ELR (cell line): ENCODE data around the gene FAF1.
A peak's percentile ranks its signal among the peaks of the same experiment; 100 is the strongest.
"Not testable (repeated sequence)": the region's sequence is repeated elsewhere in the genome, so short reads cannot be mapped to it uniquely, and the experiment has no call there.

Experiments used
- DNase-seq: peaks from one replicate; pipeline ENCODE4 v3.0.0-alpha.2; 2015; ENCODE audit warnings: low read depth

The FAF1 gene

DNA sequence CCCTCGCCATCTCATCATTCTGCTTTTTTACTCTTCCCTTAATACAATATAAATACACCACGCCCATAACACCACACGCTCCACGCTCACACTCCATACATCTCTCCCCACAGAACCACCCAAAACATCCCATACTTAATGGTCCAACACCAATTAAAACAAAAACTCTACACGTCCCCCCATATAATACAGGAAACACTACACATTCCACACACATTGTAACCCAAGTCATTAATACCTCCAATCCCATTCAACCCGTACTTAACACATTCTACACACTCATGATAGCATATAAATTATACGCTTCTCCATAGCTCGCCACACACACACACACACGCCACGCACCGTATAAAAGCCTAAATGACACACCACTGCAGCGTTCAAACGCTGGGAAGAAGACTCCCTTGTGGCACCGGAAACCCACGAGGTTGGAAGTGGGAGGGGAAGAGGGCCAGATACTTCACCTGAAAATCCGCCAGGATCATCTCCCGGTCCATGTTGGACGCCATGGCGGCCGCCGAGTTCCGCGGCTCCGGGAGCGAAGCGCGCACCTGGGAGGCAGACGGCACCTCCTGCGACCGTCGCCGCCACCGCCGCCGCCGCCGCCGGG is 659 bp downstream of the FAF1 start:
- DNase-seq: peak; percentile 73

- no peak for DNase-seq
Measured at GRCh38 chr1:50955116-50955515, 5.0 kb downstream of the FAF1 start.

- not testable (repeated sequence) for DNase-seq
Measured at GRCh38 chr1:50952566-50952965, 7.5 kb downstream of the FAF1 start.

DNA sequence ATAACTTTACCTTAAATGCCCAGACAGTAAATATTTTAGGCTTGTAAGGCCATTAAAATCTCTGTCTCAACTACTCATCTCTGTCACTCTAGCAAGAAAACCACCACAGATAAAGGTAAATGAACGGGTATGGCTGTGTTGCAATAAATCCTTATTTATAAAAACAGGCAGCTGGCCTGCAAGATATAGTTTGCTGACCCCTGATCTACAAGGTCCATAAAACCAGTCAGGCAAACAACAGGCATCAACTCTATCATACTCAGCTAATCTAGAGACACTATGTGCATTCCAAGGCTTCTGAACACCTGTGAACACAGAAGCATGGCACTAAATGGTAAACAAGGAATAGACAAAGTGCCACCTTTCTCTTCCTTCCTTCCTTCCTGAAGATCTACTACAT is 9.7 kb downstream of the FAF1 start:
- DNase-seq: no peak

DNA sequence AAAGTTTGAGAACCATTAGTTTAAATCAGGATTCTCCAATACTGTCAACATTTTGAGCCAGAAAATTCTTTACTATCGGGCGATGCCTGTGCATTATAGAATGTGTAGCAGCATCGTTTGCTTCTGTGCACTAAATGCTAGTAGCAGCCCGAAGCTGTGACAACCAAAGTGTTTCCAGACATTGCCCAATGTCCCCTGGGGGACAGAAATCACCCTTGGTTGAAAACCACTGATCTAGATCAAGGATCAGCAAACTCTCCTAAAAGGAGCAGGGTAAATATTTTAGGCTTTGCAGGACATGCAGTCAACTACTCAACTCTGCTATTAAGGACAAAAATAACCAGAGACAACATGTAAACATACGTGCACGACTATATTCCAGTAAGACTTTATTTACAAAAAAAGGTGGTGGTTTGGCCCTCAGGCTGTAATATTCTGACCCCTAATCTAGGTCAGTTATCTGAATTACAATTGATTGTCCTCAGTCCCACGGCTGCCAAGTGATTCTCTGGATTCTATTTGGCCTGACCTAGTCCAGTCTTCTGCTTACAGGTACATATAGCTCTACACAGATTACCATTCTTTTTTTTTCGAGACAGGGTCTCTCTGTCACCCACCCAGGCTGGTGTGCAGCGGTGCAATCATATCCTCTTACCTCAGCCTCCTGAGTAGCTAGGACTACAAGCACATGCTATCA is 10.6 kb downstream of the FAF1 start:
- DNase-seq: no peak

DNA sequence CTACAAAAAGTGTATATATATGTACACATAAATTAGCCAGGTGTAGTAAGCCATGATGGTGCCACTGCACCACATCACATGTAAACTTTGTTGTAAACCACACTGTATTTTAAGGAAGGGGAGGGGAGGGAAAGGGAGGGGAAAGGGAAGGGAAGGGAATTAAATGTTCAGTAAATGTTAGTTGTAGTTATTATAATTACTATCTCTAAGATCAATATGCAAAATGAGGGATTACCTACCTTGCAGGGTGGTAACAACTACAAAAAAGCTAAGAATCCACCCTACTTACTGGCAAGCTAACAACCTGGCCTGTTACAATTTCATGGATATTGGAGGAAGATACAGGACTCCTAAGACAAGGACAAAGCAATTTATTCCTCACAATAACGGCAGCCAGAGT is 17.7 kb downstream of the FAF1 start:
- DNase-seq: no peak

GRCh38 chr1:50940291-50940690 is 19.8 kb downstream of the FAF1 start:
- DNase-seq: no peak

DNA sequence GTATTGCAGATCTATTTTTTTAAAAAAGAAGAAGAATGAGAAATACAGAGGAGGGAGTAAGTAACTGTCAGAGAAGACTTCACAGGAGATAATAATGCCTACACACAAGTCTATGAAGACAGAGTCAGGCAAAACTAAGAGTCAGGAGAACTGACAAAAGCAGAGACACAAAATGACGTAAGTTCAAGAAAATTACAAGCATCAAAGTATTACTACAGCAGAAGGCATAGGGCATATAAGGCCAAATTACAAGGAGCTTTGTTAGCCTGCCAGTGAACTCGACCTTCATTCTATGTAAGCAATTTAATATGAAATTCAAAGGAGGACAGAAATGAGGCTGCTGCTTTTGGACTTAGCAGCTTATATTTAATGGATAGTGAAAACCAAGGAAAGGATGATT is 23.7 kb downstream of the FAF1 start:
- no peak for DNase-seq

DNA sequence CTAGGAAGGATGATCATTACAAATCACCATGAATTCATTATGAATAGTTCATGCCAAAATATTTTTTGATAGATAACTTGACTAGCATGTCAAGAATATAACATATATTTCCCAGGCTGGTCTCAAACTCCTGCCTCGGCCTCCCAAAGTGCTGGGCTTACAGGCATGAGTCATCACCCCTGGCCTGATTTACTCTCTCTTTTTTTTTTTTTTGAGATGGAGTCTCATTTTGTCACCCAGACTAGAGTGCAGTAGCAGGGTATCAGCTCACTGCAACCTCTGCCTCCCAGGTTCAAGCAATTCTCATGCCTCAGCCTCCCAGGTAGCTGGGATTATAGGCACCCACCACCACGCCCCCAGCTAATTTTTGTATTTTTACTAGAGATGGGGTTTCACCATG is 24.8 kb downstream of the FAF1 start:
- peak; percentile 46 for DNase-seq

DNA sequence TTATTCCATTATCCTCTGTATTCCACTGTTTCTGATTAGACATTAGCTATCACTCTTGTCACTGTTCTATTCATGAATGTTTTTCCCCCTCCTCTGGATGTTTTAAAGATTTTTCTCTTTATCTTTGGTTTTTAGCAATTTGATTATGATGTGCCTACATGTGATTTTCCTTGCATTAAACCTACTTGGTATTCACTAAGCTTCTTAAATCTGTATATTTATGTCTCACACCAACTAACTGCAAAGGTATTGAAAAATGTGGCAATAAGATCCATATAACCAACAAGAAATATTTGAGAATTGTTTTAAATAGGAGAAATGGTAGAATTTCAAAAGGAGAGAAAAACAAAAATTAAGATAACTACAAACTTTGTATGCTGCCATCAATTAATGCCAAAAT is 25.2 kb downstream of the FAF1 start:
- DNase-seq: no peak

DNA sequence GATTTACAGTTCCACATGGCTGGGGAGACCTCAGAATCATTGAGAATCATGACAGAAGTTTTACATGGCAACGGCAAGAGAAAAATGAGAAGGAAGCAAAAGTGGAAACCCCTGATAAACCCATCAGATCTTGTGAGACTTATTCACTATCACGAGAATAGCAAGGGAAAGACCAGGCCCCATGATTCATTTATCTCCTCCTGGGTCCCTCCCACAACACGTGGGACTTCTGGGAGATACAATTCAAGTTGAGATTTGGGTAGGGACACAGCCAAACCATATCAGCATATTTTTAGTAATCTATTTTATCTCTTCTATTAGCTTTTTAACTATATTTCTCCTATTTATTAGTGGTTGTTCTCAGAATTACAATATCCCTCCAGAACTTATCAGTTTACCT is 26.3 kb downstream of the FAF1 start:
- not testable (repeated sequence) for DNase-seq

GRCh38 chr1:50932043-50932442 is 28.0 kb downstream of the FAF1 start:
- not testable (repeated sequence) for DNase-seq

DNA sequence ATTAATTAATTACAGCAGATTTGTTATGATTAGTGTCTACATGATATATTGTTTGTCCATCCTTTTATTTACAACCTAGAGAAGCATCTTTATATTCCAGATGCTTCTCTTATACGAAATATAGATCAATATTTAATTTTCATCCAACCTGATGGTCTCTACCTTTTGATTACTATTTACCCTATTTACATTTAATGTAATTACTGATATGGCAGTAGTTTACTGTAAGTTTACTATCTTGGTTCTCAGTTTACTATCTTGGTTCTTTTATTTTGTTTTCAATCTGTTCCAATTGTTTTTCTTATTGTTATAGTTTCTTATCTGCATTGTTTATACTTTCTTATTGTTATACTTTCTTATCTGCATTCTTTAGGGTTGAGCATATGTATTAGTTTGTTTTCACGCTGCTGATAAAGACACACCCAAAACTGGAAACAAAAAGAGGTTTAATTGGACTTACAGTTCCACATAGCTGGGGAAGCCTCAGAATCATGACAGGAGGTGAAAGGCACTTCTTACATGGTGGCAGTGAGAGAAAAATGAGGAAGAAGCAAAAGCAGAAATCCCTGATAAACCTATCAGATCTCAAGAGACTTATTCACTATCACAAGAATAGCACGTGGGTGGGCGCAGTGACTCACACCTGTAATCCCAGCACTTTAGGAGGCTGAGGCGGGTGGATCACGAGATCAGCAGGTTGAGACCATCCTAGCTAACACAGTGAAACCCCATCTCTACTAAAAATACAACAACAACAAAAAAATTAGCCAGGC is 28.9 kb downstream of the FAF1 start:
- DNase-seq: peak; percentile 28

DNA sequence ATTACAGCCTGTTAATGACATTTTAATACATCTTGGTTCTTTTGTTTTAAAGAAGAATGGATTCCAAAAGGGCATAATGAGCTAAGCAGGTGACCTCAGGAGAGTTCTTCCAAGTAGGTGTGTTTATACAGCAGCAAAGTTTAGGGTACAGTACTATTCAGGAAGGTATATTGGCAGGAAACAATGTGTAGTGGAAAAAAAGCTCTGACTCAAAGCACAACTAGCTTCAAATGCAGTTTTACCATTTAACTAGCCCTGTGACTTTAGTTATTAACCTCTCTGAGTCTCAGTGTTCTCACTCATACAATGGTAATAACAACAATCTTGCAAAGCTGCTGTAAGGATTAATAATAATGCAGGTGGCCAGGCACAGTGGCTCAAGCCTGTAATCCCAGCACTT is 29.9 kb downstream of the FAF1 start:
- DNase-seq: no peak

DNA sequence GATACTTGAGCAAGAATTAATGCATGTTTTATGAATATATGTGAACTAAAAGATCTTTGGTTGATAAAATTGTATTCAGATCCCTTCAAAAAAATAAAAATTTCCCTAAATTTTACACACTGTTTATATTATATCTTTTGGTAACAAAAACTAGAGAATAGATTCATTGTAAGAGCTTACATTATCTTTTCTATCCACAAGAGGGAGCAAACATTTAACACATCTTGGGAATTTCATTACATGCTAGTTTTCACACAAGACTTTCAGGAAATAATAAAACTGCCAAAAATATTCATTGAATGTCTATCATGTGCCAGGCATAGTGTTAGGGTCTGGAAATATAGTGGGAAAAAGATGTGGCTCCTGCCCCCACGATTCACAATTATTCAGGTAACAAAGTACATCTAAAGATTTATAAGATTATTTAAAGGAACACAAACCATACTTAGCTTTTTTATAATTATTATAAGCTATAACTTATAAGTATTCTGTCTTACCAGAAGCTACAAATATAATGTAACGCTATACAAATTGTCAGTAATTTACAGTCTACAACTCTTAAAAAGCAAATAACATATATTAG is 30.6 kb downstream of the FAF1 start:
- DNase-seq: peak; percentile 66

GRCh38 chr1:50923564-50923963 is 36.5 kb downstream of the FAF1 start:
- DNase-seq: no peak

DNA sequence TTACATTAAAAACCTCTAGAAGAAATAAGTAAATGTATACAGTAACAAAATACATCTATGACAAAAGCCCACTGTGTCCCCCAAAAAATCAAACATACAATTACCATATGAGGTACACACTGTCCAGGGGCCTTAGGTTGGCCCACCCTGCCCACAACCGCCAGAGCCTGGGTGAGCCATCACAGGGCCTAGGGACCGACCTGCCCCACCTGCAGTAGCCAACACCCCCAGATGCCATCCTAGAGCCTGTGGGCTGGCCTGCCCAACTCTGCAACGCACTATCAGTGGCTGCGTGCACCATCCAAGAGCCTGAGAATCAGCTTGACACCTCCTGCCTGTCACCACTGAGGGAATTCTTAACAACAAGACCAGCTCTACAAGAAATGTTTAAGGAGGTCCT is 39.0 kb downstream of the FAF1 start:
- no peak for DNase-seq

DNA sequence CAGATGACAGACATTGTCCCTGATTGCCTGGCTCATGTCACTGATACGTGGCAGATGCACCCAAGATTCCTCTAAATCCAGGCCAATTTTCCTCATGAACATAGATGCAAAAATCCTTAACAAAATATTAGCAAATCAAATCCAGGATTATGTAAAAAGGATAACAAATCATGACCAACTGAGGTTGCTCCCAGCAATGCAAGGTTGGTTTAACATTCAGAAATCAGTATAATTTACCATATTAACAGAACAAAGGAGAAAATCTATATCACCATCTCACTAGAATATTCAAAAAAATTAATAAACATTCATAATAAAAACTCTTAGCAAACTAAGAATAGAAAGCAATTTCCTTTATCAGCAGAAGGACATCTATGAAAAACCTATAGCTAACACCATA is 39.7 kb downstream of the FAF1 start:
- DNase-seq: no peak

- no peak for DNase-seq
Measured at GRCh38 chr1:50917138-50918137, 42.6 kb downstream of the FAF1 start.

- no peak for DNase-seq
Measured at GRCh38 chr1:50915621-50916020, 44.4 kb downstream of the FAF1 start.

DNA sequence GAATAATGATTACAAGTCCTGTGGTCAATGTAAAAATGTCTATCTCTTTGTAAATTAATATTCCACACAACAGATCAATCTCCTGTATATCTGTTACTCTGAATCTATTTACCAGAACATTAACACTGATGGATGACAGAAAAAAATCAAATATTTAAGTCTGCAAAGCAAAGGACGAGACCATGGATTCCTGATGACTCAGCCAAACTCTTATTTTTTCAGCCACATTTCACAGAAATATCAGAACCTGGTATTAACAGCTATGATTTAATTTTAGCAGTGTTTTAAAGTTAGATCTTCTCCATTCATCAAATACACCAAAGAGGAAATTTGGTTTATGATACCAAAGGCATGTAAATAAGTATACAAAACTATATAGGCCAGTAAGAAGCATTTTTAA is 46.1 kb downstream of the FAF1 start:
- no peak for DNase-seq

DNA sequence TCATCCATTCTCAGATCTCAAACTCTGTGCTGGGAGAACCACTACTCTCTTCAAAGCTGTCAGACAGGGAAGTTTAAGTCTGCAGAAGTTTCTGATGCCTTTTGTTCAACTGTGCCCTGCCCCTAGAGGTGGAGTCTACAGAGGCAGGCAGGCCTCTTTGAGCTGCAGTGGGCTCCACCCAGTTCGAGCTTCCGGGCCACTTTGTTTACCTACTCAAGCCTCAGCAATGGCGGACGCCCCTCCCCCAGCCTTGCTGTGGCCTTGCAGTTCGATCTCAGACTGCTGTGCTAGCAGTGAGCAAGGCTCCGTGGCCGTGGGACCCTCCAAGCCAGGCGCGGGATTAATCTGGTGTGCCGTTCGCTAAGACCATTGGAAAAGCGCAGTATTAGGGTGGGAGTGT is 49.7 kb downstream of the FAF1 start:
- DNase-seq: not testable (repeated sequence)
